Gastrocnemius medialis (tissue), 4 donors: Measurements from ENCODE around the gene VPS35L.
A peak's percentile ranks its signal among the peaks of the same experiment; 100 is the strongest.

Experiments
- CTCF ChIP-seq, 5 experiments: fragments of 450-650 bp in 3 of 5; fragments of 200-600 bp in 2 of 5; sonication (generic) in 2 of 5; IDR thresholded peaks in 4 of 5; conservative IDR thresholded peaks in 1 of 5; 1 replicate in 4 of 5; 2 replicates in 1 of 5; pipeline ENCODE4 v1.5.1; 2016 to 2019; ENCODE audit warnings: antibody characterized with exemption in 5 of 5, mild to moderate bottlenecking in 3 of 5, moderate library complexity in 3 of 5
- POLR2A ChIP-seq, 2 donors: fragments of 450-650 bp; IDR thresholded peaks; one replicate each; pipeline ENCODE4 v1.6.1; 2017; ENCODE audit warnings: antibody characterized with exemption in 2 of 2, mild to moderate bottlenecking in 2 of 2, moderate library complexity in 2 of 2

- peak; percentile 49 to 76 (median 49) for TF ChIP-seq CTCF (IDR thresholded peaks at IDR 0.05 in 4 of 5, conservative IDR thresholded peaks at IDR 0.05 in 1 of 5)
- TF ChIP-seq POLR2A (IDR thresholded peaks at IDR 0.05) = no peak
These were observed 3.9 kb downstream of the VPS35L start for GRCh38 chr16:19559242-19559910.
